ENCODE results near the gene ZNF329. TPM values are rescaled to one million over a fixed set of nuclear protein-coding genes. Genes with fewer than 3 reads are reported as not detected.

ZNF329 gene
- 1 to 10 TPM; 6.3 to 8.4 (median 7.0) TPM for total RNA-seq

DNA sequence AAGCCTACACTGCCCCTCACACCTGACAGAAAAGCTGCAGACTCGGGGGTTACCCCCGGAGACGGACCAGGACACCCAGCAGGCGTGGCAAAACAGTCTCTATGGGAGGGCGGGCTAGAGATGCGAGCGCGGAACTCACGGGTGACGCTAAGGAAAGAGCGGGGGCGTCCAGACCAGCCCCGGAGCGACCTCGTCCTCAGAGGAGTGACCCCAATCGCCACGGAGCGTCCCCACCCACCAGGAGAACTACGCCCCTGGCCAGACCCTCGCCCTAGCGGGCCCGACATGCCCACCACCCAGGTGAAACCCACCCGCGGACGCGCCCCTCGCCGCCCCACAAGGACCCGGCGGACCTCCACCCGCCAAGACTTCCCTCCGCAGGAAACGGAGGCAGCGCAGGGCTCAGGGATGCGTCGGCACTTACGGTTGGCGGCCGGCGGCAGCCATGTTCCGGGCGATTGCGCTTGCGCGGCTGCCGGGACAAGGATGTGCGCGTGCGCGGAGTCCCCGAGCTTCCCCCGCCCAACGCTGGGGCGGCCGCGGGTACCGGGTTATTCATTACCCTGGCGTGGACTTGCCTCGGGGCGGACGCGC lies at the start of gene ZNF329:
TSS of gene ZNF329 (minus strand) at position 462 of the 594 bp plus-strand sequence. CDS start 21,286 bp downstream, outside the sequence.
- Mint-ChIP-seq H3K4me3 (peak within 1 kb of the TSS; percentile 94), H3K36me3 (ENCODE audit: insufficient read depth) (peaks cover 8% of the 10 kb centered on the region), H3K9me3 (peaks cover 10% of the 10 kb centered on the region), H3K4me1 (ENCODE audit: low read depth) (peaks cover 17% of the 10 kb centered on the region), H3K27me3 (ENCODE audit: low read depth) (no peaks in the 10 kb centered on the region)
- ATAC-seq (peak; percentile 73 to 74), DNase-seq (peak; percentile 92)

GRCh38 chr19:58196901-58197616 lies 46.5 kb upstream of the ZNF329 start:
- Mint-ChIP-seq H3K9me3 (peaks cover 49% of the 10 kb centered on the region), H3K4me1 (ENCODE audit: low read depth) (no peaks in the 10 kb centered on the region), H3K36me3 (ENCODE audit: insufficient read depth) (peaks cover 76% of the 10 kb centered on the region), H3K4me3 (no peak overlapping the region), H3K27me3 (ENCODE audit: low read depth) (no peaks in the 10 kb centered on the region)
- ATAC-seq (no peak), DNase-seq (no peak)

- H3K36me3 Mint-ChIP-seq (ENCODE audit: insufficient read depth) = peaks cover 46% of the 10 kb centered on the region
- H3K4me1 Mint-ChIP-seq (ENCODE audit: low read depth) = peaks cover 16% of the 10 kb centered on the region
- peak overlapping the region; percentile 90 for H3K4me3 Mint-ChIP-seq
- no peak for ATAC-seq
- DNase-seq = no peak
- H3K9me3 Mint-ChIP-seq = peaks cover 20% of the 10 kb centered on the region
- H3K27me3 Mint-ChIP-seq (ENCODE audit: low read depth) = no peaks in the 10 kb centered on the region
Measured at GRCh38 chr19:58183817-58184215, 33.2 kb upstream of the ZNF329 start.

- Mint-ChIP-seq H3K9me3 (peaks cover 18% of the 10 kb centered on the region), H3K27me3 (ENCODE audit: low read depth) (no peaks in the 10 kb centered on the region), H3K4me1 (ENCODE audit: low read depth) (peaks cover 16% of the 10 kb centered on the region), H3K36me3 (ENCODE audit: insufficient read depth) (peaks cover 44% of the 10 kb centered on the region), H3K4me3 (peak within 1 kb of the TSS; percentile 90)
- DNase-seq = peak; percentile 92
- peak; percentile 95 to 96 for ATAC-seq
Measured at GRCh38 chr19:58182989-58183816, 32.6 kb upstream of the ZNF329 start, which contains the start of gene ZNF274. TSS of gene ZNF274 (plus strand) at chr19:58183061. CDS start at chr19:58183966, 905 bp downstream.

- DNase-seq = peak; percentile 71
- peaks cover 43% of the 10 kb centered on the region for H3K36me3 Mint-ChIP-seq (ENCODE audit: insufficient read depth)
- peaks cover 16% of the 10 kb centered on the region for H3K4me1 Mint-ChIP-seq (ENCODE audit: low read depth)
- peak; percentile 77 to 78 for ATAC-seq
- peaks cover 18% of the 10 kb centered on the region for H3K9me3 Mint-ChIP-seq
- peak overlapping the region; percentile 90 for H3K4me3 Mint-ChIP-seq
- no peaks in the 10 kb centered on the region for H3K27me3 Mint-ChIP-seq (ENCODE audit: low read depth)
Measured at GRCh38 chr19:58182577-58182988, 32.0 kb upstream of the ZNF329 start.

DNA sequence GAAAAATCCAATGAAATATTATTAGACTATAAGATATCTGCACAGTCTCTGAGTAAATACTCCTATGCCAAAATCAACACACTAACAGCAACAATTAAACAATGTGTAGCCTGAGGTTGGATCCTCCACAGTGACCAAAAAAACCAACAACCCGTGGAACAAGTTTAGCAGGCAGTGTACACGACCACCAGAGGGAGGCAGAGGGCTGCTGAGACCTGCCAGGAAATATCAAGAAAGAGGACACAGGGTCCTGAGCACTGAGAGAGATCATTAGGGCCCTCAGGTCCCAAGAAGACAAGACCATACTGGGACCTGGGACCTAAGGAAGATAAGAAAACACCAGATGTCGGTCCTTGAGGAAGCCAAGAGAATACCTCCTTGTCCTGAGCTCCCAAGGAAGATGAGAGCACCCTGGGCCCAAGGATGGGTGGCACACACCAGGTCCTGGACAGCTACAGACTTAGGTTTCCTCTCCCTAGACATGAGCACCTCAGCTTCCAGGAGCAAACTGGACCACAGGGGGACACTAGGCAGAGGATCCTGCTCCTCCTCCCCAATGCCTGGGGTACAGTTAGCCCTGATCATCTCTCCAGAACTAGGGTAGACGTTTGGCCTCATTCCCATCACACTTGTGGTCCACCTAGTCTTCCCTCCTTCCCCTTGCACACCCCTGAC lies 31.4 kb upstream of the ZNF329 start:
- peak overlapping the region; percentile 90 for H3K4me3 Mint-ChIP-seq
- H3K27me3 Mint-ChIP-seq (ENCODE audit: low read depth) = no peaks in the 10 kb centered on the region
- peaks cover 40% of the 10 kb centered on the region for H3K36me3 Mint-ChIP-seq (ENCODE audit: insufficient read depth)
- ATAC-seq (no peak), DNase-seq (peak; percentile 56)
- peaks cover 22% of the 10 kb centered on the region for H3K9me3 Mint-ChIP-seq
- H3K4me1 Mint-ChIP-seq (ENCODE audit: low read depth) = peaks cover 16% of the 10 kb centered on the region

DNA sequence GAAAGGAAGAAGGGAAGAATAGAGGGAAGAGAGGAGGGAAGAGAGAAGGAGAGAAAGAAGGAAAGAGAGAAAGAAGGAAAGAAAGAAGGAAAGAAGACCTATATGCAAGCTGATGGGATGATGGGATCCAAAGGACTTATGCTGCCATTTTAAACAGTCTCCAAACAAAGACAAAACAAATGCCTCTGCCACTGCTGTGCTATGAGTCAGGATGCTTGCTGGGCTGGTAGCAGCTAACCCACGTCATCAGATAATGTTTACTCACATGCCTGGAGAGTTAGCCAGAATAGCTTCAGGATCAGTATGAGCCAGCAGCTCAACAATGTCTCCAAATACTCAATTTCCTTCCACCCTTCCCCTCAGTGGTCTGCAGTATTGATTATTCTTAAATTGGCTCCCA lies 20.3 kb upstream of the ZNF329 start:
- ATAC-seq (no peak), DNase-seq (no peak)
- Mint-ChIP-seq H3K4me1 (ENCODE audit: low read depth) (no peaks in the 10 kb centered on the region), H3K9me3 (peaks cover 30% of the 10 kb centered on the region), H3K4me3 (no peak overlapping the region), H3K36me3 (ENCODE audit: insufficient read depth) (peaks cover 3% of the 10 kb centered on the region), H3K27me3 (ENCODE audit: low read depth) (no peaks in the 10 kb centered on the region)

GRCh38 chr19:58166708-58167280 lies 16.2 kb upstream of the ZNF329 start:
- H3K4me3 Mint-ChIP-seq = no peak overlapping the region
- DNase-seq (no peak), ATAC-seq (no peak)
- H3K27me3 Mint-ChIP-seq (ENCODE audit: low read depth) = no peaks in the 10 kb centered on the region
- H3K36me3 Mint-ChIP-seq (ENCODE audit: insufficient read depth) = peaks cover 11% of the 10 kb centered on the region
- H3K9me3 Mint-ChIP-seq = peaks cover 29% of the 10 kb centered on the region
- no peaks in the 10 kb centered on the region for H3K4me1 Mint-ChIP-seq (ENCODE audit: low read depth)

DNA sequence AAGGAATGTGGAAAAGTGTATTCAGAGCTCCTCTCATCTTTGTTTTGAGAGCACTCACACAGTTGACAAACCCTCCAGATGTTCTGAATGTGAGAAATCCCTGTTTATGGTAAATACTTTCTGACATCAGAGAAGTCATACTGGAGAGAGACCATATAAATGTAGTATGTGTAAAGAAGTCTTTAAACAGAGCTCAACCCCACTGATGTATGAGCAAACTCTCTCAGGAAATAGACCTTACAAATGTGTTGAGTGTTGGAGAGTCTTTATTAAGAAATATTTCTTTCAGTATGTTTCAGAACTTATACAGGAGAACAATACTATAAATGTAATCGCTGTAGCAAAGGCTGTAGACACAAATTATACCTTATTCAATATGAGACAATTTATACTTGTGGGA lies 15.7 kb upstream of the ZNF329 start:
- no peaks in the 10 kb centered on the region for H3K27me3 Mint-ChIP-seq (ENCODE audit: low read depth)
- no peak overlapping the region for H3K4me3 Mint-ChIP-seq
- H3K36me3 Mint-ChIP-seq (ENCODE audit: insufficient read depth) = peaks cover 12% of the 10 kb centered on the region
- H3K9me3 Mint-ChIP-seq = peaks cover 31% of the 10 kb centered on the region
- no peaks in the 10 kb centered on the region for H3K4me1 Mint-ChIP-seq (ENCODE audit: low read depth)
- ATAC-seq = no peak
- DNase-seq = no peak

DNA sequence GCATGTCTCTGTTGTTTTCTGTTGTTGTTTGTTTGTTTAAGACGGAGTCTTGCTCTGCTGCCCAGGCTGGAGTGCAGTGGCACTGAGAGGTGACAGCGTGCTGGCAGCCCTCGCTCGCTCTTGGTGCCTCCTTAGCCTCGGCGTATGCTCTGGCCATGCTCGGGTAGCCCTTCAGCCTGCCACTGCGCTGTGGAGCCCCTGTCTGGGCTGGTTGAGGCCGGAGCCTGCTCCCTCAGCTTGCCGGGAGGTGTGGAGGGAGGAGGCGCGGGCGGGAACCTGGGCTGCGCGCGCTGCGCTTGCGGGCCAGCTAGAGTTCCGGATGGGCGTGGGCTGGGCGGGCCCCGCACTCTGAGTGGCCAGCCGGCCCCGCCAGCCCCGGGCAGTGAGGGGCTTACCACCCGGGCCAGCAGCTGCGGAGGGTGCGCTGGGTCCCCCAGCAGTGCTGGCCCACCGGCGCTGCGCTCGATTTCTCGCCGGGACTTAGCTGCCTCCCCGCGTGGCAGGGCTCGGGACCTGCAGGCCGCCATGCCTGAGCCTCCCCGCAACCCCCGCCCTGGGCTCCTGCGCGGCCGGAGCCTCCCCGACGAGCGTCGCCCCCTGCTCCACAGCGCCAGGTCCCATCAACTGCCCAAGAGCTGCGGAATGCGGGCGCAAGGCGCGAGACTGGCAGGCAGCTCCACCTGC lies 6.6 kb upstream of the ZNF329 start:
- DNase-seq (no peak), ATAC-seq (no peak)
- Mint-ChIP-seq H3K36me3 (ENCODE audit: insufficient read depth) (peaks cover 3% of the 10 kb centered on the region), H3K4me1 (ENCODE audit: low read depth) (peaks cover 5% of the 10 kb centered on the region), H3K27me3 (ENCODE audit: low read depth) (no peaks in the 10 kb centered on the region), H3K9me3 (peaks cover 9% of the 10 kb centered on the region), H3K4me3 (no peak overlapping the region)

GRCh38 chr19:58154679-58155648 lies 4.4 kb upstream of the ZNF329 start:
- peak overlapping the region; percentile 85 for H3K4me3 Mint-ChIP-seq
- peak; percentile 81 to 88 for ATAC-seq
- DNase-seq = peak; percentile 98
- peaks cover 10% of the 10 kb centered on the region for H3K9me3 Mint-ChIP-seq
- no peaks in the 10 kb centered on the region for H3K36me3 Mint-ChIP-seq (ENCODE audit: insufficient read depth)
- H3K27me3 Mint-ChIP-seq (ENCODE audit: low read depth) = no peaks in the 10 kb centered on the region
- peaks cover 9% of the 10 kb centered on the region for H3K4me1 Mint-ChIP-seq (ENCODE audit: low read depth)

- Mint-ChIP-seq H3K27me3 (ENCODE audit: low read depth) (no peaks in the 10 kb centered on the region), H3K4me3 (peak overlapping the region; percentile 85), H3K4me1 (ENCODE audit: low read depth) (peaks cover 15% of the 10 kb centered on the region), H3K9me3 (peaks cover 10% of the 10 kb centered on the region), H3K36me3 (ENCODE audit: insufficient read depth) (no peaks in the 10 kb centered on the region)
- no peak for ATAC-seq
- no peak for DNase-seq
Measured at GRCh38 chr19:58154287-58154678, 3.7 kb upstream of the ZNF329 start.

All from activated T-cell treated with anti-CD3 and anti-CD28 coated beads, Interleukin-2, amount 50 U/mL, for 4 hours (primary cell).